Upper lobe of left lung (tissue), 6 donors: ENCODE measurements around the gene JAM3. TPM values are rescaled to one million over a fixed set of nuclear protein-coding genes. Genes with fewer than 3 reads are reported as not detected.
"Not testable (repeated sequence)": the region's sequence is repeated elsewhere in the genome, so short reads cannot be mapped to it uniquely, and the experiment has no call there.

ENCODE experiments used
- ATAC-seq, 2 donors: fragments of 200-7000 bp; cut with Tn5 transposase; one replicate each; pipeline ENCODE4 v1.9.1; 2022; ENCODE audit warnings: mild to moderate bottlenecking in 2 of 2, moderate library complexity in 2 of 2; ENCODE audit not compliant: low FRiP score in 2 of 2
- DNase-seq, 2 donors: peaks; one replicate each; pipeline ENCODE4 v3.0.0-alpha.2; 2019 to 2020
- H3K27ac ChIP-seq, 4 donors: fragments of 200-600 bp; sonication (generic); one replicate each; pipeline ENCODE4 v1.5.1; 2016 to 2019
- H3K27me3 ChIP-seq, 4 donors: fragments of 200-600 bp; sonication (generic); one replicate each; pipeline ENCODE4 v1.5.1; 2017 to 2019
- H3K36me3 ChIP-seq, 4 donors: fragments of 200-600 bp; sonication (generic); one replicate each; pipeline ENCODE4 v1.5.1; 2016 to 2019
- H3K4me1 ChIP-seq, 4 donors: fragments of 200-600 bp; sonication (generic); one replicate each; pipeline ENCODE4 v1.5.1; 2018 to 2019
- H3K4me3 ChIP-seq, 4 donors: fragments of 200-600 bp; sonication (generic); one replicate each; pipeline ENCODE4 v1.5.1; 2017 to 2019; ENCODE audit warnings: mild to moderate bottlenecking in 2 of 4, moderate library complexity in 1 of 4
- H3K9me3 ChIP-seq, 4 donors: fragments of 200-600 bp; sonication (generic); one replicate each; pipeline ENCODE4 v1.5.1; 2018 to 2019
- EP300 ChIP-seq, 4 donors: sonication (generic); formaldehyde crosslinking; IDR thresholded peaks; one replicate each; pipeline ENCODE4 v1.5.1; 2017; ENCODE audit warnings: antibody characterized with exemption in 4 of 4, control low read depth in 2 of 4
- POLR2A ChIP-seq, 4 donors: fragments of 450-650 bp; IDR thresholded peaks; one replicate each; pipeline ENCODE4 v1.5.1; 2016 to 2017; ENCODE audit warnings: antibody characterized with exemption in 4 of 4, mild to moderate bottlenecking in 2 of 4
- POLR2AphosphoS5 ChIP-seq, 2 donors: sonication (generic); formaldehyde crosslinking; IDR thresholded peaks; one replicate each; pipeline ENCODE4 v1.5.1; 2017; ENCODE audit warnings: antibody characterized with exemption in 2 of 2
- WGBS, 2 donors: methylation state at CpG; one replicate each; pipeline ENCODE4 v1.1.5; 2017 to 2018; 5-methylcytosine and 5-hydroxymethylcytosine counted together
- total RNA-seq, 6 donors: library from RNA; depleted of rRNA in 4 of 6; stranded (reverse); fragments of >200 nt in 4 of 6; gene quantifications; one replicate each; pipeline versions ENCODE4 v1.1.0 to v1.2.1, GENCODE V29; 2016 to 2021
- TF ChIP-seq, protein P1 (sequence below), 6 experiments: fragments of 450-650 bp in 4 of 6; fragments of 200-600 bp in 2 of 6; sonication (generic) in 2 of 6; IDR thresholded peaks; one replicate each; pipeline ENCODE4 v1.5.1; 2016 to 2019; ENCODE audit warnings: antibody characterized with exemption in 6 of 6
- donor health status: DM: no; HTN: no; CAD: no; lungs with moderate emphysema.
- donor health status: DM: no; HTN: yes; CAD: no; lungs with severe emphysema.

The JAM3 gene
- total RNA-seq, 6 donors from 2014 or later: 8.4 to 36.6 (median 18.6) TPM

DNA sequence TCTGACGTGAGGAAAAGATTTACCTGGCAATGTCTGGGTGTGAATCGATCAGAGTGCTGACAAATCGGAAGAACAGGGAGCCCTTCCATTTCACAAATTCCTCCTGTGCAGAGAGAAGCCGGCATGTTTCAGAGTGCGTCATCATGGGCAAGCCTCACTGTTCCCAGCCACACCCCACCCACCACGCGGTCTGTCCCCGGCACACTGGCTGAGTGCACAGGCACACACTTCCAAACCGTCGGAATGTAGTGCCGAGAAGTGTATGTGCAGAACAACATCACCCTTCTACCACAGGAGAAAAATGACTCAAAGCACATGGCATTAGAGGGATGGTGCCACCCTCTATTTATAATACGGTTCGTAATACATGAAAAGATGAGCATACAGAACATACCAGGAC, 107.4 kb downstream of the JAM3 start:
- Histone ChIP-seq H3K9me3 (no peaks in the 10 kb centered on the region), H3K4me3 (no peak overlapping the region), H3K27ac (no peak overlapping the region), H3K4me1 (no peaks in the 10 kb centered on the region), H3K36me3 (peaks cover 0 to 67% (median 26%) of the 10 kb centered on the region in 4 donors), H3K27me3 (no peaks in the 10 kb centered on the region)
- WGBS, 2 donors: 94 to 95% methylated on average over 13 of the region's 13 CpGs
- TF ChIP-seq EP300 (IDR thresholded peaks at IDR 0.05): no peak
- TF ChIP-seq POLR2A (IDR thresholded peaks at IDR 0.05): no peak
- TF ChIP-seq POLR2AphosphoS5 (IDR thresholded peaks at IDR 0.05): no peak
- TF ChIP-seq, protein P1, sequence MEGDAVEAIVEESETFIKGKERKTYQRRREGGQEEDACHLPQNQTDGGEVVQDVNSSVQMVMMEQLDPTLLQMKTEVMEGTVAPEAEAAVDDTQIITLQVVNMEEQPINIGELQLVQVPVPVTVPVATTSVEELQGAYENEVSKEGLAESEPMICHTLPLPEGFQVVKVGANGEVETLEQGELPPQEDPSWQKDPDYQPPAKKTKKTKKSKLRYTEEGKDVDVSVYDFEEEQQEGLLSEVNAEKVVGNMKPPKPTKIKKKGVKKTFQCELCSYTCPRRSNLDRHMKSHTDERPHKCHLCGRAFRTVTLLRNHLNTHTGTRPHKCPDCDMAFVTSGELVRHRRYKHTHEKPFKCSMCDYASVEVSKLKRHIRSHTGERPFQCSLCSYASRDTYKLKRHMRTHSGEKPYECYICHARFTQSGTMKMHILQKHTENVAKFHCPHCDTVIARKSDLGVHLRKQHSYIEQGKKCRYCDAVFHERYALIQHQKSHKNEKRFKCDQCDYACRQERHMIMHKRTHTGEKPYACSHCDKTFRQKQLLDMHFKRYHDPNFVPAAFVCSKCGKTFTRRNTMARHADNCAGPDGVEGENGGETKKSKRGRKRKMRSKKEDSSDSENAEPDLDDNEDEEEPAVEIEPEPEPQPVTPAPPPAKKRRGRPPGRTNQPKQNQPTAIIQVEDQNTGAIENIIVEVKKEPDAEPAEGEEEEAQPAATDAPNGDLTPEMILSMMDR (IDR thresholded peaks at IDR 0.05): no peak
- ATAC-seq: no peak
- DNase-seq: no peak

DNA sequence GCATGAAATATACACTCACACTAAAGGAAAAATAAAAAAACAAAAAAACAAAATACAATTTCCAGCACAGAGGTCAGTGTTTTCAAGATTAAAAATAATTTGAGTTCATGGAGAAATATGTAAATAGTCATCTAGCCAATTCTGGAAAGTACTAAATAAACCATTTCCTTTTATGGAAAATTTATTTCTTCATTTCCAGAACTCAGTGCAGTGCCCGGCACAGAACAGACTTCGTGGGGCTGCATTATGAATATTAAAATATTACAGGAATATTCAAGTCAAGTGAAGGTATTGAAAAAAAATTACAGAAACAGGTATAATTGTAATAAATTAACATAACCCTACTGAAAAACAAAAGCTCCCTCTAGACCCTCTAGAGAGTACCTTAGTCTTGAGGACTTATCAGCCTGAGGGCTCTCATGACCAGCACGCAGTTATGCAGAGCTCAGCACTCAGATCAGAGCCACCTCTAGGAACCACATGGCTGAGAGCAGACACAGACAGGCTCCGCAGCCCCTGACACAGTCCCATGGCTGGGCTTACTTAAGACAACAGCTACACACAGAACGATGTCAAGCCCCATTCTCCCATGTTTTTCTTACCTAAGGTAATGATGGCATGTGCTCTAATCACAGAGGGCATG, 109.3 kb downstream of the JAM3 start:
- DNase-seq: no peak
- H3K27me3 ChIP-seq: no peaks in the 10 kb centered on the region
- 72 to 78% methylated on average over 5 of the region's 5 CpGs for WGBS, 2 donors
- TF ChIP-seq, protein P1 (IDR thresholded peaks at IDR 0.05): no peak
- TF ChIP-seq EP300 (IDR thresholded peaks at IDR 0.05): no peak
- TF ChIP-seq POLR2A (IDR thresholded peaks at IDR 0.05): no peak
- TF ChIP-seq POLR2AphosphoS5 (IDR thresholded peaks at IDR 0.05): no peak
- no peak overlapping the region for H3K27ac ChIP-seq
- H3K4me3 ChIP-seq: no peak overlapping the region
- H3K4me1 ChIP-seq: no peaks in the 10 kb centered on the region
- no peak for ATAC-seq
- H3K9me3 ChIP-seq: no peaks in the 10 kb centered on the region
- H3K36me3 ChIP-seq: peaks cover 0 to 60% (median 20%) of the 10 kb centered on the region in 4 donors

DNA sequence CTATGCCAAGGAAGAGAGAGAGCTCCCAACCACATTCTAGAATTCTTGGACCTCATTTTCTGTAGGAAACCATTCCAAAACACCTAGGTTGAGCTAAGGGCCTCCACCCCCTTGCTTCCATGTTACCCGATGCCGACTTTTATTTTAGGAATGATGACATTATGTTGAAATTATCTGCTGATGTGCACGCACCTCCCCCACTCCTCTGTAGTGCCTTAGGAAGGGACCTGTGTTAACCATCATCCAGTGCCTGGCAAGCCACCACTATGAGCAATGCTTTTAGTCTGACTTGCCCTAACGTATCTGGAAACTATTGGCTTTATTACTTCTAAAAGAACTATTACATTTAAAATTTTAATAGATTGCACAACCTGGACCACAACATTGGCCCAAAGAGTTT, 112.8 kb downstream of the JAM3 start:
- no peaks in the 10 kb centered on the region for H3K4me1 ChIP-seq
- peak in 1 of 2 donors; percentile 32 for ATAC-seq
- WGBS, 2 donors: 99 to 100% methylated on average over 4 of the region's 4 CpGs
- no peaks in the 10 kb centered on the region for H3K27me3 ChIP-seq
- peaks cover 4 to 47% (median 15%) of the 10 kb centered on the region in 4 donors for H3K36me3 ChIP-seq
- H3K27ac ChIP-seq: no peak overlapping the region
- no peak for DNase-seq
- TF ChIP-seq EP300 (IDR thresholded peaks at IDR 0.05) (no peak), POLR2AphosphoS5 (IDR thresholded peaks at IDR 0.05) (no peak), POLR2A (IDR thresholded peaks at IDR 0.05) (no peak)
- TF ChIP-seq, protein P1 (IDR thresholded peaks at IDR 0.05): no peak
- no peak overlapping the region for H3K4me3 ChIP-seq
- H3K9me3 ChIP-seq: no peaks in the 10 kb centered on the region

DNA sequence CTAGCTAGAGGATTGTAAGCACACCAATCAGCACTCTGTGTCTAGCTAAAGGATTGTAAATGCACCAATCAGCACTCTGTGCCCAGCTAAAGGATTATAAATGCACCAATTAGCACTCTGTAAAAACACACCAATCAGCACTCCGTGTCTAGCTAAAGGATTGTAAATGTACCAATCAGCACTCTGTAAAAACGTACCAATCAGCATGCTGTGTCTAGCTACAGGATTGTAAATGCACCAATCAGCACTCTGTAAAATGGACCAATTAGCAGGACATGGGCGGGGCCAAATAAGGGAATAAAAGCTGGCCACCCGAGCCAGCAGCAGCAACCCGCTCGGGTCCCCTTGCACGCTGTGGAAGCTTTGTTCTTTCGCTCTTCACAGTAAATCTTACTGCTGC, 119.2 kb downstream of the JAM3 start:
- H3K4me1 ChIP-seq, H3K4me3 ChIP-seq, H3K9me3 ChIP-seq, ATAC-seq, H3K27ac ChIP-seq, H3K27me3 ChIP-seq, DNase-seq: not testable (repeated sequence)
- H3K36me3 ChIP-seq: peaks cover 14 to 66% (median 40%) of the 10 kb centered on the region in 4 donors
- 95 to 98% methylated on average over 8 of the region's 8 CpGs for WGBS, 2 donors

DNA sequence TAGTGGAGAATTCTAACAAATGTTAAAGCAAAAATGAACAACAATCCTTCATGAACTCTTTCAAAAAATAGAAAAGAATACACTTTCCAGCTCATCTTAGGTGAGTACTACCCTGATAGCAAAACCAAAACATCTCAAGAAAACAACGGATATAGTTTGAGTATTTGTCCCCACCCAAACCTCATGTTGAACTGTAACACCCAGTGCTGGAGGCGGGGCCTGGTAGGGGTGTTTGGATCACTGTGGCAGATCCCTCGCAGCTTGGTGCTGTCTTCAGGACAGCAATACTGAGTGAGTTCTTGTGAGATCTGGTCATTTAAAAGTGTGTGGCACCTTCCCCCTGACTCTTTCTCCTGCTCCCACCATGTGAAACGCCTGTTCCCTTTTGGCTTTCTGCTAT, 127.9 kb downstream of the JAM3 start:
- no peak for DNase-seq

More for the DNA sequence above, 127.9 kb downstream of the JAM3 start:
- no peak for ATAC-seq
- Histone ChIP-seq H3K27me3 (no peaks in the 10 kb centered on the region), H3K27ac (no peak overlapping the region), H3K4me3 (no peak overlapping the region), H3K9me3 (no peaks in the 10 kb centered on the region), H3K4me1 (no peaks in the 10 kb centered on the region), H3K36me3 (peaks cover 12 to 54% (median 32%) of the 10 kb centered on the region in 4 donors)
- 87 to 94% methylated on average over 4 of the region's 4 CpGs for WGBS, 2 donors
- TF ChIP-seq POLR2A (IDR thresholded peaks at IDR 0.05) (no peak), EP300 (IDR thresholded peaks at IDR 0.05) (no peak), POLR2AphosphoS5 (IDR thresholded peaks at IDR 0.05) (no peak)
- TF ChIP-seq, protein P1 (IDR thresholded peaks at IDR 0.05): no peak
